ENCODE data around the gene SORCS2. TPM values are rescaled to one million over a fixed set of nuclear protein-coding genes. Genes with fewer than 3 reads are reported as not detected.

The SORCS2 gene
- total RNA-seq, 2 experiments from 2014 or later: 0.03 TPM; not detected in 1

GRCh38 chr4:7239101-7239820 is 46.9 kb downstream of the SORCS2 start:
- ChIA-PET CTCF (ENCODE audit: unreplicated experiment) (no interaction called here), POLR2A (no interaction called here)
- H3K4me3 ChIP-seq (ENCODE audit: low read depth, low read length, poor library complexity, severe bottlenecking): no peak overlapping the region
- DNase-seq (ENCODE audit: low spot score): no peak
- no peaks in the 10 kb centered on the region for H3K9me2 ChIP-seq (ENCODE audit: insufficient read depth, low read length)
- H3K9me3 ChIP-seq (ENCODE audit: low read length): no peaks in the 10 kb centered on the region
- H3K27ac ChIP-seq (ENCODE audit: low read depth, low read length, poor library complexity, severe bottlenecking): no peak overlapping the region
- H2AFZ ChIP-seq (ENCODE audit: low read length): no peak overlapping the region
- BruUV-seq (replicated peaks): no TSS peak
- no peaks in the 10 kb centered on the region for H3K36me3 ChIP-seq (ENCODE audit: insufficient read depth, low read length)
- no peaks in the 10 kb centered on the region for H3K4me1 ChIP-seq (ENCODE audit: insufficient read depth, low read length, poor library complexity, severe bottlenecking)
- no peak for TF ChIP-seq EZH2phosphoT487 (IDR thresholded peaks at IDR 0.05; ENCODE audit: borderline replicate concordance, low read depth, low read length)
- TF ChIP-seq, protein P1, sequence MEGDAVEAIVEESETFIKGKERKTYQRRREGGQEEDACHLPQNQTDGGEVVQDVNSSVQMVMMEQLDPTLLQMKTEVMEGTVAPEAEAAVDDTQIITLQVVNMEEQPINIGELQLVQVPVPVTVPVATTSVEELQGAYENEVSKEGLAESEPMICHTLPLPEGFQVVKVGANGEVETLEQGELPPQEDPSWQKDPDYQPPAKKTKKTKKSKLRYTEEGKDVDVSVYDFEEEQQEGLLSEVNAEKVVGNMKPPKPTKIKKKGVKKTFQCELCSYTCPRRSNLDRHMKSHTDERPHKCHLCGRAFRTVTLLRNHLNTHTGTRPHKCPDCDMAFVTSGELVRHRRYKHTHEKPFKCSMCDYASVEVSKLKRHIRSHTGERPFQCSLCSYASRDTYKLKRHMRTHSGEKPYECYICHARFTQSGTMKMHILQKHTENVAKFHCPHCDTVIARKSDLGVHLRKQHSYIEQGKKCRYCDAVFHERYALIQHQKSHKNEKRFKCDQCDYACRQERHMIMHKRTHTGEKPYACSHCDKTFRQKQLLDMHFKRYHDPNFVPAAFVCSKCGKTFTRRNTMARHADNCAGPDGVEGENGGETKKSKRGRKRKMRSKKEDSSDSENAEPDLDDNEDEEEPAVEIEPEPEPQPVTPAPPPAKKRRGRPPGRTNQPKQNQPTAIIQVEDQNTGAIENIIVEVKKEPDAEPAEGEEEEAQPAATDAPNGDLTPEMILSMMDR (conservative IDR thresholded peaks at IDR 0.05; ENCODE audit: low read length): no peak
- H4K20me1 ChIP-seq (ENCODE audit: insufficient read depth, low read length): no peaks in the 10 kb centered on the region
- H3K79me2 ChIP-seq (ENCODE audit: insufficient read depth, low read depth, low read length): no peaks in the 10 kb centered on the region
- no peak overlapping the region for H3K4me2 ChIP-seq (ENCODE audit: low read length)
- intact Hi-C loops (cut with micrococcal nuclease; ENCODE audit: unreplicated experiment): no loop called here

DNA sequence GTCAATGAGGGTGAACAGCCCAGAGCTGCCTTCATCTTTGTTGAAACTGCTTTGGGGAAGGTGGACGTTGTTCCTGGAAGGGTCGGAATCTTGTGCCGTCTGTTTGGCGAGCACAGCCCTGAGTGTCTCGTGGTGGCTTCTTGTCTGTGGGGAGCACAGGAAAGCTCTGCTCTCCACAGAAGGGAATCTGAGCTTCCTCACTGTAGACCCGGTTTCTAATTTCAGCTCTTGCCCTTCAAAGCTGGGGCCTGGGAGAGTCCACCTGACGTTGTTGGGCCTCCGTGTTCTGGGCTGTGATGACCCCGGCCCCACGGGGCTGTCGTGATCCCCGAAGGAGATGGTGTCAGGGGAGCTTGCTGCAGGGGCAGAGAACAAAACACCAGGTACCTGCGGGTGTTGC is 47.5 kb downstream of the SORCS2 start:
- no peaks in the 10 kb centered on the region for H4K20me1 ChIP-seq (ENCODE audit: insufficient read depth, low read length)
- H3K36me3 ChIP-seq (ENCODE audit: insufficient read depth, low read length): no peaks in the 10 kb centered on the region
- ChIA-PET CTCF (ENCODE audit: unreplicated experiment) (no interaction called here), POLR2A (no interaction called here)
- H3K4me1 ChIP-seq (ENCODE audit: insufficient read depth, low read length, poor library complexity, severe bottlenecking): no peaks in the 10 kb centered on the region
- no peaks in the 10 kb centered on the region for H3K79me2 ChIP-seq (ENCODE audit: insufficient read depth, low read depth, low read length)
- no peaks in the 10 kb centered on the region for H3K9me2 ChIP-seq (ENCODE audit: insufficient read depth, low read length)
- no peak for TF ChIP-seq EZH2phosphoT487 (IDR thresholded peaks at IDR 0.05; ENCODE audit: borderline replicate concordance, low read depth, low read length)
- TF ChIP-seq, protein P1 (conservative IDR thresholded peaks at IDR 0.05; ENCODE audit: low read length): no peak
- H3K27ac ChIP-seq (ENCODE audit: low read depth, low read length, poor library complexity, severe bottlenecking): no peak overlapping the region
- intact Hi-C loops (cut with micrococcal nuclease; ENCODE audit: unreplicated experiment): no loop called here
- DNase-seq (ENCODE audit: low spot score): no peak
- no peaks in the 10 kb centered on the region for H3K9me3 ChIP-seq (ENCODE audit: low read length)
- H2AFZ ChIP-seq (ENCODE audit: low read length): no peak overlapping the region
- BruUV-seq (replicated peaks): no TSS peak
- H3K4me3 ChIP-seq (ENCODE audit: low read depth, low read length, poor library complexity, severe bottlenecking): no peak overlapping the region
- no peak overlapping the region for H3K4me2 ChIP-seq (ENCODE audit: low read length)

DNA sequence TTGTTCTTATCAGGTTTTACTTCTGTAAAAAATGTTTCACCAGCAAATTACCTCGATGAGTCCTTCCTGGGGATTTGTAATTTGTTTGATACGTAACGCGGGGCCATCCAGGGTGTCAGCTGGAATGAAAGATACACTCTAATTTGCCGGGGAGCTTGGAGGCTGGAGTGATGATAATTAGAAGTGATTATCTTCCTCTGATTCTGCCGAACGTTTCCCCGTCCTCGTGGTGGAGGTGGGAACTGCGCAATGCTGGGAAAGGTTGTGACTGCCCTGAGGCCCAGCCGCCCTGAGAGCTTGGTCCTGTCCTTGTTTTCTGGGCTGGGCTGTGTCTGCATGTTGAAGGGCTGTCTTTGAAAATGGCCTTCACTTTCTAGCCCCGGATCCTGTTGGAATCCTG is 48.0 kb downstream of the SORCS2 start:
- no peak for TF ChIP-seq EZH2phosphoT487 (IDR thresholded peaks at IDR 0.05; ENCODE audit: borderline replicate concordance, low read depth, low read length)
- TF ChIP-seq, protein P1 (conservative IDR thresholded peaks at IDR 0.05; ENCODE audit: low read length): no peak
- H4K20me1 ChIP-seq (ENCODE audit: insufficient read depth, low read length): no peaks in the 10 kb centered on the region
- intact Hi-C loops (cut with micrococcal nuclease; ENCODE audit: unreplicated experiment): no loop called here
- no peak for DNase-seq (ENCODE audit: low spot score)
- H3K9me3 ChIP-seq (ENCODE audit: low read length): no peaks in the 10 kb centered on the region
- H3K79me2 ChIP-seq (ENCODE audit: insufficient read depth, low read depth, low read length): no peaks in the 10 kb centered on the region
- H3K27ac ChIP-seq (ENCODE audit: low read depth, low read length, poor library complexity, severe bottlenecking): no peak overlapping the region
- POLR2A ChIA-PET: no interaction called here
- CTCF ChIA-PET (ENCODE audit: unreplicated experiment): interaction anchor here (0.6 kb wide), 1 partner anchor 9 kb away, joined by 3 read pairs; no protein-coding TSS in a partner anchor
- no peak overlapping the region for H3K4me2 ChIP-seq (ENCODE audit: low read length)
- BruUV-seq (replicated peaks): no TSS peak
- H2AFZ ChIP-seq (ENCODE audit: low read length): no peak overlapping the region
- no peak overlapping the region for H3K4me3 ChIP-seq (ENCODE audit: low read depth, low read length, poor library complexity, severe bottlenecking)
- no peaks in the 10 kb centered on the region for H3K36me3 ChIP-seq (ENCODE audit: insufficient read depth, low read length)
- no peaks in the 10 kb centered on the region for H3K9me2 ChIP-seq (ENCODE audit: insufficient read depth, low read length)
- H3K4me1 ChIP-seq (ENCODE audit: insufficient read depth, low read length, poor library complexity, severe bottlenecking): no peaks in the 10 kb centered on the region

All from OCI-LY7 (cell line).